Measurements from ENCODE around the gene ISL1.

Gene ISL1

GRCh38 chr5:51383131-51384121 lies at the start of gene ISL1:
TSS of gene ISL1 (plus strand) at chr5:51383448. CDS start at chr5:51383672, 224 bp downstream.
- no peak for DNase-seq (ENCODE audit: low read depth in 2 of 2)

- DNase-seq (ENCODE audit: low read depth in 2 of 2), result no peak
Observed at GRCh38 chr5:51336878-51337277, 46.4 kb upstream of the ISL1 start.

- no peak for DNase-seq (ENCODE audit: low read depth in 2 of 2)
Observed at GRCh38 chr5:51345106-51345505, 38.1 kb upstream of the ISL1 start.

- no peak for DNase-seq (ENCODE audit: low read depth in 2 of 2)
Observed at GRCh38 chr5:51347157-51347556, 36.1 kb upstream of the ISL1 start.

- DNase-seq (ENCODE audit: low read depth in 2 of 2), result no peak
Observed at GRCh38 chr5:51347704-51348103, 35.5 kb upstream of the ISL1 start.

GRCh38 chr5:51371052-51371451 lies 12.2 kb upstream of the ISL1 start:
- no peak for DNase-seq (ENCODE audit: low read depth in 2 of 2)

GRCh38 chr5:51373880-51374523 lies 9.2 kb upstream of the ISL1 start:
- DNase-seq (ENCODE audit: low read depth in 2 of 2), result no peak

- DNase-seq (ENCODE audit: low read depth in 2 of 2), result no peak
Observed at GRCh38 chr5:51375084-51375483, 8.2 kb upstream of the ISL1 start.

- no peak for DNase-seq (ENCODE audit: low read depth in 2 of 2)
Observed at GRCh38 chr5:51376509-51376908, 6.7 kb upstream of the ISL1 start.

GRCh38 chr5:51377151-51378060 lies 5.8 kb upstream of the ISL1 start:
- DNase-seq (ENCODE audit: low read depth in 2 of 2), result no peak

GRCh38 chr5:51378061-51378409 lies 5.2 kb upstream of the ISL1 start:
- DNase-seq (ENCODE audit: low read depth in 2 of 2), result no peak

GRCh38 chr5:51378448-51379330 lies 4.6 kb upstream of the ISL1 start:
- no peak for DNase-seq (ENCODE audit: low read depth in 2 of 2)

GRCh38 chr5:51379331-51379700 lies 3.9 kb upstream of the ISL1 start:
- DNase-seq (ENCODE audit: low read depth in 2 of 2), result no peak

GRCh38 chr5:51380603-51381207 lies 2.5 kb upstream of the ISL1 start:
- no peak for DNase-seq (ENCODE audit: low read depth in 2 of 2)

GRCh38 chr5:51381761-51382474 lies 1.3 kb upstream of the ISL1 start:
- DNase-seq (ENCODE audit: low read depth in 2 of 2), result no peak

- no peak for DNase-seq (ENCODE audit: low read depth in 2 of 2)
Observed at GRCh38 chr5:51382521-51383130, 622 bp upstream of the ISL1 start.

- DNase-seq (ENCODE audit: low read depth in 2 of 2), result no peak
Observed at GRCh38 chr5:51384281-51384840, 1.1 kb downstream of the ISL1 start.

- DNase-seq (ENCODE audit: low read depth in 2 of 2), result no peak
Observed at GRCh38 chr5:51385216-51385615, 2.0 kb downstream of the ISL1 start.

Measured in stimulated activated CD8-positive, alpha-beta memory T cell treated with anti-CD3 and anti-CD28 coated beads, Interleukin-7, amount 100 ng/mL, for 1 hour (primary cell).